PC-3 (cell line): Measurements from ENCODE around the gene SLC44A1.

Experiments
- EZH2 ChIP-seq: fragments of 300-600 bp; sonication (generic); IDR thresholded peaks from one replicate; pipeline ENCODE4 v1.6.1; 2017; ENCODE audit warnings: antibody characterized with exemption, mild to moderate bottlenecking, low read length; ENCODE audit not compliant: unreplicated experiment
- EZH2phosphoT487 ChIP-seq: fragments of 300-600 bp; sonication (generic); IDR thresholded peaks from 2 replicates; pipeline ENCODE4 v1.6.1; 2018; ENCODE audit warnings: mild to moderate bottlenecking, antibody characterized with exemption, low read length, borderline replicate concordance
- TF ChIP-seq, protein P1 (sequence below): fragments of 300-600 bp; sonication (generic); conservative IDR thresholded peaks from 2 replicates; pipeline ENCODE4 v1.5.1; 2017; ENCODE audit warnings: antibody characterized with exemption, low read depth, mild to moderate bottlenecking, low read length

DNA sequence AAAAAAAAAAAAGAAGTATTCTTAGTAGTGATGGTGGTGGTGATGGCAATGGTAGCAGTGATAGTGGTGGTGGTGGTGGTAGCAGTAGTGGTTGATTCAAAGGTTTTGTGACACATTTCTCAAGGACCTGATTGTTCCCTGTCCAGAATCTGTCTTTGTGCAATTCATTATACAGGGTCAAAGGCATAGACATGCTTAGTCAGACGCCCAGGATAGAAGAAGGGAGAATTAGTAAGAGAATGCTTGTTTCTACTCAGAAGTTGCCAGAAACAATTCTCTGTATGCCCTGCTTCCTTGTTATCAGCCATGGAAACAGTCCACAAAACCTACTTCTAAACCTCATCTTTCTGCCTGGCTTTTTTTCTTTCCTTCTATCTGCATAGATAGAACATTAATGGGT lies 89.4 kb downstream of the SLC44A1 start:
- TF ChIP-seq, protein P1, sequence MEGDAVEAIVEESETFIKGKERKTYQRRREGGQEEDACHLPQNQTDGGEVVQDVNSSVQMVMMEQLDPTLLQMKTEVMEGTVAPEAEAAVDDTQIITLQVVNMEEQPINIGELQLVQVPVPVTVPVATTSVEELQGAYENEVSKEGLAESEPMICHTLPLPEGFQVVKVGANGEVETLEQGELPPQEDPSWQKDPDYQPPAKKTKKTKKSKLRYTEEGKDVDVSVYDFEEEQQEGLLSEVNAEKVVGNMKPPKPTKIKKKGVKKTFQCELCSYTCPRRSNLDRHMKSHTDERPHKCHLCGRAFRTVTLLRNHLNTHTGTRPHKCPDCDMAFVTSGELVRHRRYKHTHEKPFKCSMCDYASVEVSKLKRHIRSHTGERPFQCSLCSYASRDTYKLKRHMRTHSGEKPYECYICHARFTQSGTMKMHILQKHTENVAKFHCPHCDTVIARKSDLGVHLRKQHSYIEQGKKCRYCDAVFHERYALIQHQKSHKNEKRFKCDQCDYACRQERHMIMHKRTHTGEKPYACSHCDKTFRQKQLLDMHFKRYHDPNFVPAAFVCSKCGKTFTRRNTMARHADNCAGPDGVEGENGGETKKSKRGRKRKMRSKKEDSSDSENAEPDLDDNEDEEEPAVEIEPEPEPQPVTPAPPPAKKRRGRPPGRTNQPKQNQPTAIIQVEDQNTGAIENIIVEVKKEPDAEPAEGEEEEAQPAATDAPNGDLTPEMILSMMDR, result no peak
- no peak for TF ChIP-seq EZH2phosphoT487
- no peak for TF ChIP-seq EZH2
